DND-41 (cell line): Measurements from ENCODE around the gene ARAF.

Experiments
- CTCF ChIP-seq: IDR thresholded peaks from 2 replicates; pipeline ENCODE4 v1.5.1; 2012; ENCODE audit warnings: borderline replicate concordance, low read length, moderate library complexity, mild to moderate bottlenecking; ENCODE audit not compliant: poor library complexity, severe bottlenecking; ENCODE audit errors: extremely low read depth
- EZH2 ChIP-seq: IDR thresholded peaks from 3 replicates; pipeline ENCODE4 v1.6.1; 2012; ENCODE audit warnings: borderline replicate concordance, low read depth, mild to moderate bottlenecking, moderate library complexity, low read length, inconsistent platforms; ENCODE audit not compliant: severe bottlenecking

DNA sequence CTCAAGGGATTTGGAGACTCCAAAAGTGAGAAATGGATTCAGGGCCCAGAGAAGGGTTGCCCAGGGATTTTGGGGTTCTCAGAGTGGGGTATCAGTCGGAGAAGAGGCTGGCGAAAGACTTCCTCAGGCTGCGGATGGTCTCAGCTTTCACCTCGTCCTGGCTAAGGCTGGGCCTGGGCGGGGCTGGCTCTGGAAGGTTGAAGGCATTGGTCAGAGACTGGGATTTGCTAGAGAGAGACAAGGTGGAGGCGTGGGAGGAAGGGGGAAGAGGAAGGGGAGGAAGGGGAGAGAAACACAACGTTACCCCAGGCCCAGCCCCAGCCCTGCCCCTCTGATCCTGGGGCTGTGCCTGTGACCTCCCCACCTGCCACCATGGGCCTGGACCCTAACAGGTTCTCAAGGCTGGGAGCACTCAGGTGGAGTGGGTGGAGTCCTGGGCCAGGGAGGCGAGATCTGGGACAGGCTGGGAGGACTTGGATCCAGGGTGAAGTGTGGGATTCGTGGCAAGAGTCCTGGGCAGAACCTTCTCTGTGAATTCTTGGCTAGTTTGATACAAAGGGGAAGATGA, 11.9 kb downstream of the ARAF start:
- TF ChIP-seq CTCF (no peak), EZH2 (no peak)
